ENCODE results near the gene OGFOD2.

- TF ChIP-seq, protein P1, sequence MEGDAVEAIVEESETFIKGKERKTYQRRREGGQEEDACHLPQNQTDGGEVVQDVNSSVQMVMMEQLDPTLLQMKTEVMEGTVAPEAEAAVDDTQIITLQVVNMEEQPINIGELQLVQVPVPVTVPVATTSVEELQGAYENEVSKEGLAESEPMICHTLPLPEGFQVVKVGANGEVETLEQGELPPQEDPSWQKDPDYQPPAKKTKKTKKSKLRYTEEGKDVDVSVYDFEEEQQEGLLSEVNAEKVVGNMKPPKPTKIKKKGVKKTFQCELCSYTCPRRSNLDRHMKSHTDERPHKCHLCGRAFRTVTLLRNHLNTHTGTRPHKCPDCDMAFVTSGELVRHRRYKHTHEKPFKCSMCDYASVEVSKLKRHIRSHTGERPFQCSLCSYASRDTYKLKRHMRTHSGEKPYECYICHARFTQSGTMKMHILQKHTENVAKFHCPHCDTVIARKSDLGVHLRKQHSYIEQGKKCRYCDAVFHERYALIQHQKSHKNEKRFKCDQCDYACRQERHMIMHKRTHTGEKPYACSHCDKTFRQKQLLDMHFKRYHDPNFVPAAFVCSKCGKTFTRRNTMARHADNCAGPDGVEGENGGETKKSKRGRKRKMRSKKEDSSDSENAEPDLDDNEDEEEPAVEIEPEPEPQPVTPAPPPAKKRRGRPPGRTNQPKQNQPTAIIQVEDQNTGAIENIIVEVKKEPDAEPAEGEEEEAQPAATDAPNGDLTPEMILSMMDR (IDR thresholded peaks at IDR 0.05), result no peak
- TF ChIP-seq POLR2A (IDR thresholded peaks at IDR 0.05) (no peak), POLR2AphosphoS5 (IDR thresholded peaks at IDR 0.05) (peak; percentile 20 to 58 (median 40))
Measured at GRCh38 chr12:122944605-122945592, 30.1 kb upstream of the OGFOD2 start.
